ENCODE measurements around the gene PPM1N. TPM values are rescaled to one million over a fixed set of nuclear protein-coding genes. Genes with fewer than 3 reads are reported as not detected.

The PPM1N gene
- total and polyA plus RNA-seq, 2 of the 13 experiments (the other 11 are each of a cell fraction or from before 2014, with no cell fraction given), result 0.31 to 1.8 TPM

DNA sequence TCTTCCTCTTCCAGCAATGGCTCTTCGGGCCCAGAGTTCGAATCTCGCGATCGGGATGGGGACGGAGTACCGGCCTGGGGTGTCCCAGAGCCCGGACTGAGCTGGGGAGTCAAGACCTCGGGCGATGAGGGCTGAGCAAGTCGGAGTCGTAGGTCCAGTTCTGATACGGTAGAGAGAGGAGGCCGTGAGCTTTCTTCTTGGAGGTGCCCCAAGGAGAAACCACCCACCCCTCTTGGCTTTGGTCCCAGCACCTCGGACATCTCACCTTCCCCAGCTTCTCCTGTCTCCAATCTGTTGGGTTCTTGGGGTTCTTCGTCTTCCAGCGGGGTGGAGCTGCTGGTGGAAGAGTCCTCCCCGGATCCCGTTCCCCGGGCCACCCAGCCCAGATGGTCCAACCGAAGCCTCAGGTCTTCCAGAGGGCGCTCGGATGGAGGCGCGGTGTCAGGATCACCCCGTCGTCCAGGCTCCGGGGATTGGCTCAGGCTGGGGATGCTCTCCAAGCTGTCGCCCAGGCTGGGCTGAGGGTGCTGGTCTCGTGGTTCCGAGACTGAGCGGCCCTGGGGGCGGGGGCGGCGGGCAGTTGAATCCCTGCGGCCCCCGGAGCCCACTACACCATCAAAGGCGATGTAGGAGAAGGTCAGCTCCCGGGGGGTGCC, 3.9 kb upstream of the PPM1N start:
- H3K27ac ChIP-seq (ENCODE audit: extremely low read length, insufficient read depth, low read length), result no peak overlapping the region
- no peaks in the 10 kb centered on the region for H3K36me3 ChIP-seq (replicated peaks in 1 of 2; ENCODE audit: control insufficient read depth in 1 of 2, insufficient read depth in 2 of 2, low read length in 2 of 2)
- DNase-seq (ENCODE audit: low spot score) (no peak), FAIRE-seq (no peak), ATAC-seq (no peak)
- H3K4me3 ChIP-seq (replicated peaks in 1 of 3; ENCODE audit: insufficient read depth in 1 of 3, low read depth in 2 of 3, low read length in 3 of 3), result no peak overlapping the region
- peaks cover 44% of the 10 kb centered on the region for H3K4me1 ChIP-seq (ENCODE audit: insufficient read depth, low read length)
- H3K27me3 ChIP-seq (ENCODE audit: control insufficient read depth in 1 of 2, insufficient read depth in 2 of 2, low read length in 2 of 2), result no peaks in the 10 kb centered on the region; a peak in 1 of 5 replicates
- WGBS (ENCODE audit: low lambda C conversion rate), result 88% methylated on average over 27 of the region's 39 CpGs
- no peaks in the 10 kb centered on the region for H4K20me1 ChIP-seq (ENCODE audit: insufficient read depth, low read length)
- no peaks in the 10 kb centered on the region for H3K79me2 ChIP-seq (ENCODE audit: insufficient read depth, low read length)
- H3K9me3 ChIP-seq (ENCODE audit: low read length), result no peaks in the 10 kb centered on the region
- H3K4me2 ChIP-seq (ENCODE audit: low read depth, low read length), result no peak overlapping the region
- BruUV-seq (replicated peaks), result no TSS peak
- TF ChIP-seq TEF (CRISPR knock-in tag; IDR thresholded peaks at IDR 0.05) (no peak), ZNF350 (CRISPR knock-in tag; IDR thresholded peaks at IDR 0.05; ENCODE audit: borderline replicate concordance, low read depth) (no peak), NONO (IDR thresholded peaks at IDR 0.05) (no peak), NONO (CRISPR knock-in tag; conservative IDR thresholded peaks at IDR 0.05) (no peak), MAZ (IDR thresholded peaks at IDR 0.05; ENCODE audit: borderline replicate concordance, low read depth, low read length) (no peak), MAZ (CRISPR knock-in tag; IDR thresholded peaks at IDR 0.05; ENCODE audit: low read depth) (no peak), STAG1 (CRISPR knock-in tag; IDR thresholded peaks at IDR 0.05) (no peak), SIN3B (IDR thresholded peaks at IDR 0.05; ENCODE audit: low read length) (no peak), E2F2 (CRISPR knock-in tag; IDR thresholded peaks at IDR 0.05; ENCODE audit: borderline replicate concordance) (no peak), NCOA2 (CRISPR knock-in tag; IDR thresholded peaks at IDR 0.05) (no peak), HDAC1 (CRISPR knock-in tag; IDR thresholded peaks at IDR 0.05) (no peak), ZNF205 (CRISPR knock-in tag; IDR thresholded peaks at IDR 0.05) (no peak), ZNF792 (CRISPR knock-in tag; IDR thresholded peaks at IDR 0.05) (no peak), KDM3A (CRISPR knock-in tag; IDR thresholded peaks at IDR 0.05; ENCODE audit: low read depth) (no peak), SMAD9 (CRISPR knock-in tag; IDR thresholded peaks at IDR 0.05) (no peak), TBX2 (CRISPR knock-in tag; IDR thresholded peaks at IDR 0.05; ENCODE audit: borderline replicate concordance) (no peak), ZIK1 (CRISPR knock-in tag; IDR thresholded peaks at IDR 0.05; ENCODE audit: borderline replicate concordance, low read depth) (no peak), JUND (CRISPR knock-in tag; IDR thresholded peaks at IDR 0.05) (no peak), HOXD1 (CRISPR knock-in tag; IDR thresholded peaks at IDR 0.05) (no peak), BATF2 (CRISPR knock-in tag; IDR thresholded peaks at IDR 0.05) (no peak)
- TF ChIP-seq, protein P1, sequence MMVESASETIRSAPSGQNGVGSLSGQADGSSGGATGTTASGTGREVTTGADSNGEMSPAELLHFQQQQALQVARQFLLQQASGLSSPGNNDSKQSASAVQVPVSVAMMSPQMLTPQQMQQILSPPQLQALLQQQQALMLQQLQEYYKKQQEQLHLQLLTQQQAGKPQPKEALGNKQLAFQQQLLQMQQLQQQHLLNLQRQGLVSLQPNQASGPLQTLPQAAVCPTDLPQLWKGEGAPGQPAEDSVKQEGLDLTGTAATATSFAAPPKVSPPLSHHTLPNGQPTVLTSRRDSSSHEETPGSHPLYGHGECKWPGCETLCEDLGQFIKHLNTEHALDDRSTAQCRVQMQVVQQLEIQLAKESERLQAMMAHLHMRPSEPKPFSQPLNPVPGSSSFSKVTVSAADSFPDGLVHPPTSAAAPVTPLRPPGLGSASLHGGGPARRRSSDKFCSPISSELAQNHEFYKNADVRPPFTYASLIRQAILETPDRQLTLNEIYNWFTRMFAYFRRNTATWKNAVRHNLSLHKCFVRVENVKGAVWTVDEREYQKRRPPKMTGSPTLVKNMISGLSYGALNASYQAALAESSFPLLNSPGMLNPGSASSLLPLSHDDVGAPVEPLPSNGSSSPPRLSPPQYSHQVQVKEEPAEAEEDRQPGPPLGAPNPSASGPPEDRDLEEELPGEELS (CRISPR knock-in tag; IDR thresholded peaks at IDR 0.05), result no peak
- POLR2A ChIA-PET, result no interaction called here
- H2AFZ ChIP-seq (ENCODE audit: low read length), result no peak overlapping the region
- CTCF ChIA-PET (ENCODE audit: low intra/inter-chr PET ratio, low total read pairs), result interaction anchor here (1.5 to 1.8 kb wide), 2 partner anchors 9 to 64 kb away, joined by 4 to 6 read pairs; no protein-coding TSS in a partner anchor
- H3K9ac ChIP-seq (ENCODE audit: insufficient read depth, low read depth, low read length), result no peak overlapping the region
- in situ Hi-C loops (cut with HindIII; ENCODE audit: extremely low pct_ligation_motif_present, low pct_unique_long_range_greater_than_20kb) (no loop called here), intact Hi-C loops (cut with micrococcal nuclease; ENCODE audit: unreplicated experiment) (no loop called here)
